Astrocyte of the cerebellum (primary cell): ENCODE data around the gene NOL3.

Source experiments
- DNase-seq: peaks from one replicate; pipeline ENCODE4 v3.0.0-alpha.2; 2011; ENCODE audit warnings: low read depth
- H3K4me3 ChIP-seq: 2 replicates; pipeline ENCODE4 v1.5.1; 2011; ENCODE audit warnings: mild to moderate bottlenecking, low read depth, low read length, moderate library complexity
- in situ Hi-C: cut with HindIII; loops from 2 replicates; pipeline ENCODE4 v1.10.0; 2017; ENCODE audit warnings: low sequenced_read_pairs
- TF ChIP-seq, protein P1 (sequence below): IDR thresholded peaks from 2 replicates; pipeline ENCODE4 v1.5.1; 2012; ENCODE audit warnings: low read length, low read depth, moderate library complexity, mild to moderate bottlenecking; ENCODE audit errors: missing control alignments

NOL3 gene

DNA sequence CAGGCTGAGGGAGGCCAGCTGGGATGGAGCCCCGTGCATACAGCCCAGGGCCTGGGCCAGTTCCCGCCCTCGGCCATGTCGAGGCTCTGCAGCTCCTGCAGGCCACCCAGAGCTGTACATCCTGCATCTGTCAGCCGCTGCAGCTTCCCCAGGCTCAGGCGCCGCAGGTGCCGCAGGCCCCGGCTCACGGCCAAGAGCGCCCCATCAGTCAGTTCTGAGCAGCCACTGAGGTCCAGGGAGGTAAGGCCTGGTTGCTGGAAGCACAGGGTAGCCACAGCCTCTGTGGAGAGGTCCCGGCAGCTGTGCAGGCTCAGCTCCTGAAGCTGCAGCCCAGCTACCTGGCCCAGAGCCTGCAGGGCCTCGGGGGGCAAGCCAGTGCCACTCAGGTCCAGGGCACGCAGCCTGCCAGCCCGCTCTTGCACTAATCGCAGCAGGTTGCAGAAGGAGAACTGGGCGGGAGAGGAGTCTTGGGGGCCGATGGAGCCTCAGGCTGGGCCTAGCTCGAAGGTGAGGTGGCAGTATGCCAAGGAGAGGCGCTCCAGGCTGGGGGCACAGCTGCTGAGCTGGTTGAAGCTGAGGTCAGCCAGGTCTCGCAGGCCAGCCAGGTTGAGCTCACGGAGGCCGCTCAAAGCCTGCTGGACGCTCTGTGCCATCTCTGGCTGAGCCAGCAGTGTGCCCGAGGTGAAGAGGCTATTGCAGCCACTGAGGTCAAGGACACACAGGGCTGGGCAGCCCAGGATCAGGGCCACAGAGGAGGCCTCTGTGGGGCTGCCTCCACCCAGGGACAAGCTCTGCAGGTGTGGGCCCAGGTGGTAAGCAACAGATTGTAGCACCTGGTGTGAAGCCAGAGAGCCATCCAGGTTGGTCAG lies 40.0 kb downstream of the NOL3 start:
- no peak overlapping the region for H3K4me3 ChIP-seq
- in situ Hi-C loops = no loop called here
- TF ChIP-seq, protein P1, sequence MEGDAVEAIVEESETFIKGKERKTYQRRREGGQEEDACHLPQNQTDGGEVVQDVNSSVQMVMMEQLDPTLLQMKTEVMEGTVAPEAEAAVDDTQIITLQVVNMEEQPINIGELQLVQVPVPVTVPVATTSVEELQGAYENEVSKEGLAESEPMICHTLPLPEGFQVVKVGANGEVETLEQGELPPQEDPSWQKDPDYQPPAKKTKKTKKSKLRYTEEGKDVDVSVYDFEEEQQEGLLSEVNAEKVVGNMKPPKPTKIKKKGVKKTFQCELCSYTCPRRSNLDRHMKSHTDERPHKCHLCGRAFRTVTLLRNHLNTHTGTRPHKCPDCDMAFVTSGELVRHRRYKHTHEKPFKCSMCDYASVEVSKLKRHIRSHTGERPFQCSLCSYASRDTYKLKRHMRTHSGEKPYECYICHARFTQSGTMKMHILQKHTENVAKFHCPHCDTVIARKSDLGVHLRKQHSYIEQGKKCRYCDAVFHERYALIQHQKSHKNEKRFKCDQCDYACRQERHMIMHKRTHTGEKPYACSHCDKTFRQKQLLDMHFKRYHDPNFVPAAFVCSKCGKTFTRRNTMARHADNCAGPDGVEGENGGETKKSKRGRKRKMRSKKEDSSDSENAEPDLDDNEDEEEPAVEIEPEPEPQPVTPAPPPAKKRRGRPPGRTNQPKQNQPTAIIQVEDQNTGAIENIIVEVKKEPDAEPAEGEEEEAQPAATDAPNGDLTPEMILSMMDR = no peak
- no peak for DNase-seq

- H3K4me3 ChIP-seq = no peak overlapping the region
- TF ChIP-seq, protein P1 = no peak
- DNase-seq = no peak
- in situ Hi-C loops = no loop called here
Measured at GRCh38 chr16:67211674-67212073, 41.3 kb downstream of the NOL3 start.

GRCh38 chr16:67212766-67213165 lies 42.4 kb downstream of the NOL3 start:
- TF ChIP-seq, protein P1 = no peak
- H3K4me3 ChIP-seq = no peak overlapping the region
- DNase-seq = no peak
- in situ Hi-C loops = no loop called here

DNA sequence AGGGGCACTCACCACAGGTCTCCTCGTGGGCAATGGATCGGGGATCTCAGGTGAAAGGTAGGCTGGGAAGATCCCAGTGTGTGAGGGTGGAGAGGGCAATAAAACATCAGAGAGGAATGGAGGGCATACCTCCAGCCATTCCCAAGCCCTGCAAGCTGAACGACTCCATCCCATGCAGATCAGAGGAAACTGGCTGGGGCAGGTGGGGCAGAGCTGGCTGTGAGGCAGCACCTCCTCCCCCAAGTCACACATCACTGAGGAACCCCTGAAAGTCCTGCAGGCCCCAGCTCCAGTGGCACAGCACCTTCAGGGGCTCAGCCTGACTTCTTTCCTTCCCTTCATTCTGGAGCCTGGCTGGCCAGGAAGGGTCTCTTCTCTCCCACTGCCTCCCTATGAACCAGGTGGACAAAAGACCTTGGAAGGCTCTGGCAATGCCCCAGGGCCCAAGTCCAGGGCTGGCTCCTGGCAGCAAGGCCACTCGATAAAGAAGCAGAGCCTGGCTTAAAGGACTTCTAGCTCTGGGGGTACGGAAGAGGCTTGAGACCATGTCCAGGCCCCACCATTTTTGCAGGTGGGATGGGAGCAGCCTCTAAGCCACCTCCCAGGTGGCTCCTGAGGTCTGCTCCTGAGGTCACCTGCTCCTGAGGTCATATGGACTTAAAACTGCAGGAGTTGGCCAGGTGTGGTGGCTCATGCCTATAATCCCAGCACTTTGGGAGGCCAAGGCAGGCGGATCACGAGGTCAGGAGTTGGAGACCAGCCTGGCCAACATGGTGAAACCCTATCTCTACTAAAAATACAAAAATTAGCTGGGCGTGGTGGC lies 43.1 kb downstream of the NOL3 start:
- DNase-seq = no peak
- H3K4me3 ChIP-seq = no peak overlapping the region
- TF ChIP-seq, protein P1 = no peak
- in situ Hi-C loops = no loop called here

- H3K4me3 ChIP-seq = no peak overlapping the region
- TF ChIP-seq, protein P1 = no peak
- in situ Hi-C loops = no loop called here
- DNase-seq = no peak
Measured at GRCh38 chr16:67215706-67216105, 45.4 kb downstream of the NOL3 start.

GRCh38 chr16:67216612-67217490 lies 46.5 kb downstream of the NOL3 start:
- no peak overlapping the region for H3K4me3 ChIP-seq
- TF ChIP-seq, protein P1 = no peak
- no peak for DNase-seq
- in situ Hi-C loops = no loop called here
